HepG2 (cell line): ENCODE data around the gene PAFAH1B2. TPM values are rescaled to one million over a fixed set of nuclear protein-coding genes. Genes with fewer than 3 reads are reported as not detected.

Experiments used
- GFI1 ChIP-seq: sonication (generic); formaldehyde crosslinking; IDR thresholded peaks from 2 replicates; pipeline ENCODE4 v1.5.0; 2020; ENCODE audit warnings: missing genetic modification reagents, mild to moderate bottlenecking, borderline replicate concordance
- GMEB1 ChIP-seq: sonication (generic); formaldehyde crosslinking; IDR thresholded peaks from 2 replicates; pipeline ENCODE4 v1.5.1; 2020; ENCODE audit warnings: missing genetic modification reagents, mild to moderate bottlenecking, borderline replicate concordance
- NFE2 ChIP-seq: sonication (generic); formaldehyde crosslinking; IDR thresholded peaks from 2 replicates; pipeline ENCODE4 v1.4.0; 2020; ENCODE audit warnings: missing genetic modification reagents
- PATZ1 ChIP-seq: sonication (generic); formaldehyde crosslinking; IDR thresholded peaks from 2 replicates; pipeline ENCODE4 v1.4.0; 2020; ENCODE audit warnings: missing genetic modification reagents
- POLR2A ChIP-seq, 2 experiments: IDR thresholded peaks; 2 replicates each; pipeline ENCODE4 v1.6.1; 2011; ENCODE audit warnings: low read depth in 2 of 2, low read length in 2 of 2, mild to moderate bottlenecking in 1 of 2, moderate library complexity in 1 of 2; ENCODE audit not compliant: insufficient read depth in 1 of 2
- STAT5B ChIP-seq: sonication (generic); formaldehyde crosslinking; IDR thresholded peaks from 2 replicates; pipeline ENCODE4 v1.4.0; 2020; ENCODE audit warnings: missing genetic modification reagents
- ZBTB1 ChIP-seq: sonication (generic); formaldehyde crosslinking; IDR thresholded peaks from 2 replicates; pipeline ENCODE4 v1.4.0; 2020; ENCODE audit warnings: missing genetic modification reagents, borderline replicate concordance
- ZBTB39 ChIP-seq: sonication (generic); formaldehyde crosslinking; IDR thresholded peaks from 2 replicates; pipeline ENCODE4 v1.5.0; 2020; ENCODE audit warnings: missing genetic modification reagents
- ZNF317 ChIP-seq: sonication (generic); formaldehyde crosslinking; IDR thresholded peaks from 2 replicates; pipeline ENCODE4 v1.5.0; 2020; ENCODE audit warnings: mild to moderate bottlenecking, missing genetic modification reagents
- ZNF318 ChIP-seq: sonication (generic); formaldehyde crosslinking; IDR thresholded peaks from 2 replicates; pipeline ENCODE4 v1.4.0; 2020; ENCODE audit warnings: mild to moderate bottlenecking, missing genetic modification reagents
- ZNF513 ChIP-seq: sonication (generic); formaldehyde crosslinking; conservative IDR thresholded peaks from 2 replicates; pipeline ENCODE4 v1.5.0; 2020; ENCODE audit warnings: missing genetic modification reagents
- polyA plus RNA-seq, 8 experiments: library from polyadenylated mRNA; depleted of rRNA in 3 of 8; stranded (reverse) in 7 of 8; unstranded in 1 of 8; fragments of >200 nt; fragmentation: Illumina TruSeq in 4 of 8; extraction: Trizol in 4 of 8; gene quantifications; 2 replicates each; pipeline versions ENCODE4 v1.2.1 to v1.2.3, GENCODE V29; 2011 to 2016; ENCODE audit warnings: low read depth in 4 of 8, missing spikeins in 1 of 8, mixed read lengths in 1 of 8; ENCODE audit not compliant: insufficient read depth in 1 of 8
- total RNA-seq, 5 experiments: library from RNA; depleted of rRNA; stranded (reverse); fragments of >200 nt; fragmentation: Illumina TruSeq; extraction: Trizol; gene quantifications; 2 replicates each; pipeline ENCODE4 v1.2.3, GENCODE V29; 2016; ENCODE audit warnings: low read depth in 1 of 5

Gene PAFAH1B2
- total and polyA plus RNA-seq, 2 of the 13 experiments (the other 11 are each of a cell fraction or from before 2014, with no cell fraction given): 28.8 to 104 TPM

- TF ChIP-seq ZNF317 (CRISPR knock-in tag) (no peak), GMEB1 (CRISPR knock-in tag) (no peak), ZNF318 (CRISPR knock-in tag) (no peak), STAT5B (CRISPR knock-in tag) (no peak), ZNF513 (CRISPR knock-in tag) (no peak), PATZ1 (CRISPR knock-in tag) (peak; percentile 81), ZBTB39 (CRISPR knock-in tag) (0 out of 2 replicates have a peak, but pooled peaks have one; percentile 31), POLR2A (IDR thresholded peaks at IDR 0.05; ENCODE audit: insufficient read depth in 1 of 2, low read depth in 2 of 2, low read length in 2 of 2) (peak in 1 of 2 experiments; percentile 37; a peak in 1 of 4 replicates), GFI1 (CRISPR knock-in tag) (peak; percentile 49; the same call in 1 of the 2 replicates), NFE2 (CRISPR knock-in tag) (no peak), ZBTB1 (CRISPR knock-in tag) (no peak)
Observed at GRCh38 chr11:117098269-117099232, 45.5 kb upstream of the PAFAH1B2 start, which contains the start of gene SIK3 (continued).
